GM23248 (cell line): ENCODE data around the gene TFEB.

Source experiments
- EZH2 ChIP-seq: fragments of 200-600 bp; sonication (generic); IDR thresholded peaks from 2 replicates; pipeline ENCODE4 v1.6.1; 2018; ENCODE audit warnings: antibody characterized with exemption, mild to moderate bottlenecking; ENCODE audit not compliant: insufficient read depth, poor library complexity, severe bottlenecking
- EZH2phosphoT487 ChIP-seq: fragments of 200-600 bp; sonication (generic); IDR thresholded peaks from 2 replicates; pipeline ENCODE4 v1.6.1; 2018; ENCODE audit warnings: antibody characterized with exemption, moderate library complexity, mild to moderate bottlenecking, low read depth; ENCODE audit not compliant: insufficient read depth

- TF ChIP-seq EZH2phosphoT487: no peak
- TF ChIP-seq EZH2: no peak
Measured at GRCh38 chr6:41692080-41692675, 43.2 kb downstream of the TFEB start.
